ENCODE measurements around the gene ALX1.

The ALX1 gene

DNA sequence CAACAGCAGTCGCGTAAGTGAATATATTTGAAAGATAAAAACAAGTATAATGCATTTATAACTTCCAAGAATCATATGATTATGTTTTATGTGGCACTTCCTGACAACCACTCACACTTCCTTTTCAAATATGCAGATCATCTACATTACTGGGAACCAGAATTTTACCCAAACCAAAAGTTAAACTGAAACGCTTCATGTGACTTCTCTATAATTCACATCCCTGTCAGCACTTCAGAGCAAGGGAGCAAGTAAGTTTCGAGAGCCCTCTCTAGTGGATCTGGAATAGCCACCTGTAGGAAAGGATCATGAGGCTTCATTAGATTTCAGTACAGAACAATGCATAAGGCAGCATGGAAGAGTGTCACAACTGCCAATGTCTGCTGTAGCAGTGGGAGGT, 13.7 kb upstream of the ALX1 start:
- no CpG with 5 or more reads among the region's 4 CpGs for WGBS (ENCODE audit: insufficient coverage)
- Histone ChIP-seq H3K36me3 (ENCODE audit: control insufficient read depth in 4 of 4, insufficient read depth in 4 of 4, low read length in 3 of 4) (no peaks in the 10 kb centered on the region), H3K27ac (ENCODE audit: insufficient read depth in 1 of 2, low read depth in 1 of 2, low read length in 2 of 2, poor library complexity in 1 of 2, severe bottlenecking in 2 of 2) (no peak overlapping the region), H3K9me3 (ENCODE audit: control extremely low read depth in 1 of 5, control insufficient read depth in 4 of 5, insufficient read depth in 2 of 5, low read depth in 1 of 5, low read length in 4 of 5) (no peaks in the 10 kb centered on the region), H3K4me3 (ENCODE audit: control insufficient read depth in 1 of 7, extremely low read depth in 1 of 7, insufficient read depth in 4 of 7, low read depth in 2 of 7, low read length in 6 of 7) (peak overlapping the region in 2 of 7 experiments; percentile 19 to 32), H3K27me3 (replicated peaks in 2 of 5; ENCODE audit: control insufficient read depth in 4 of 5, insufficient read depth in 5 of 5, low read length in 4 of 5) (peaks cover 0 to 7% (median 5%) of the 10 kb centered on the region in 5 experiments), H3K4me1 (ENCODE audit: control extremely low read depth in 1 of 4, control insufficient read depth in 4 of 4, insufficient read depth in 4 of 4, low read length in 3 of 4) (peaks cover 0 to 13% (median 5%) of the 10 kb centered on the region in 4 experiments)
- peak in 1 of 3 donors; percentile 62 for DNase-seq
- ChIA-PET POLR2A (no interaction called here), CTCF (no interaction called here)

DNA sequence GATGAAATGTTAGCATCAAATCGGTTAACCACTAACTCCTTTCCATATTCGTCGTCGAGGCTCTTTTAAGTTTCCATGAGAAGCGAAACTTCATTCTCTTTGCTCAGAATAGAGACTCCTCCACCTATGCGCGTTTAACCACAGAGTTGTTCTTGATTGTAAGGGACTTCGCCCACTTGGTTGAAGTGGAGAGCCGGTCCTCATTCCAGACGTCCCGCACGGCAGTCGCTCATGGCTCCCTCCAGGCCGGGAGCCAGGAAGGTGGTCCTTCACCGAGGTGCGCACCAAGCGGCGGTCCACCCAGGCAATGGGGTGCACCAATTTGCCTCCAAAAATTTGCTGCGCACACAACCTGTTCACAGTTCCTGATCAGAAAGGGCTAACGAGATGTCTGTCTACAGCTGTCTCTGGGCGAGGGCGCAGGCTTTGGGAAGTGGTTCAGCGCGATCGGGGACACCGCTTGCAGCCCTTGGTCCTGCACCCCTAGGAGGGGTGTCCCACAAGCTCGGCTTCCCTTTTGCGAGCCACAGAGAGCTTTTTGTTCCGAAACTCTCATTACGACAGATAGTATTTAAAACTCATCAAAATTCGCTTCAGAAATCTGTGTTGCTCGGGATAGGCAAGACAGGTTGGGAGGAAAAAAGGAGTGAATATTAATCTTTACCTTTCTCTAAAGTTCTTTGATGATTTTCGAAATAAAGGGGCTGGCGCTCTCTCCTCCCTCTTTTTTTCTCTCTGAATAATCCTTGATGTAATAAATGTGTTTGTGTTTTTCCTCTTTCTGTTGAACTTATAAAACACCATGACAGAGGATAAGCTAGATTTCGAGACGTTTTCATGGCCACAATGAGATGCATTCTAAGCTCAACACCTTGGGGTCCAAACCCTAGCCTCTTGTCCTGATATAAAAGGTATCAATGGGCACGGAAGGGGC, 6.4 kb upstream of the ALX1 start:
- Histone ChIP-seq H3K27me3 (replicated peaks in 2 of 5; ENCODE audit: control insufficient read depth in 4 of 5, insufficient read depth in 5 of 5, low read length in 4 of 5) (peaks cover 30 to 77% (median 48%) of the 10 kb centered on the region in 5 experiments), H3K36me3 (ENCODE audit: control insufficient read depth in 4 of 4, insufficient read depth in 4 of 4, low read length in 3 of 4) (no peaks in the 10 kb centered on the region), H3K4me1 (ENCODE audit: control extremely low read depth in 1 of 4, control insufficient read depth in 4 of 4, insufficient read depth in 4 of 4, low read length in 3 of 4) (peaks cover 0 to 5% (median 2%) of the 10 kb centered on the region in 4 experiments), H3K9me3 (ENCODE audit: control extremely low read depth in 1 of 5, control insufficient read depth in 4 of 5, insufficient read depth in 2 of 5, low read depth in 1 of 5, low read length in 4 of 5) (peaks cover 0 to 5% (median 0%) of the 10 kb centered on the region in 5 experiments), H3K27ac (ENCODE audit: insufficient read depth in 1 of 2, low read depth in 1 of 2, low read length in 2 of 2, poor library complexity in 1 of 2, severe bottlenecking in 2 of 2) (no peak overlapping the region), H3K4me3 (ENCODE audit: control insufficient read depth in 1 of 7, extremely low read depth in 1 of 7, insufficient read depth in 4 of 7, low read depth in 2 of 7, low read length in 6 of 7) (no peak overlapping the region)
- peak in 1 of 3 donors; percentile 28 for DNase-seq
- WGBS (ENCODE audit: insufficient coverage): 9% methylated on average over 29 of the region's 37 CpGs
- ChIA-PET POLR2A (no interaction called here), CTCF (interaction anchor here (0.6 to 1.3 kb wide), 2 partner anchors 10 to 235 kb away, joined by 3 read pairs; no protein-coding TSS in a partner anchor)

DNA sequence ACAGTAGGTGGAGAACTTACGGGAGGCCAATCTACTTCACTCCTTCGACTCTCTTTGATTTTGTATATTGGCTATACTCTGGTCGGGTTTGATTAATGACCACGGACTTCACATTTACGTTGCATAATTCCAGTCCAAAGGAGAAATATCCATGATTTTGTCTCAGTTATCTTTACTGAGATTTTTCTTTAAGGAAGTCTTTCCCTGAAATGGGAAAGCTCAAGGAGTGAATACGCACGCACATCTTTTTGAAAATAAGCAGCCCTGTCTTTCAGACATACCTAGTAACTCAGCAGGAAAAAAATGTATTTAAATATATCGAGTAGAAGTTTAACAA, 5.7 kb upstream of the ALX1 start:
- peaks cover 0 to 5% (median 2%) of the 10 kb centered on the region in 4 experiments for H3K4me1 ChIP-seq (ENCODE audit: control extremely low read depth in 1 of 4, control insufficient read depth in 4 of 4, insufficient read depth in 4 of 4, low read length in 3 of 4)
- H3K27me3 ChIP-seq (replicated peaks in 2 of 5; ENCODE audit: control insufficient read depth in 4 of 5, insufficient read depth in 5 of 5, low read length in 4 of 5): peaks cover 33 to 83% (median 51%) of the 10 kb centered on the region in 5 experiments
- H3K27ac ChIP-seq (ENCODE audit: insufficient read depth in 1 of 2, low read depth in 1 of 2, low read length in 2 of 2, poor library complexity in 1 of 2, severe bottlenecking in 2 of 2): no peak overlapping the region
- DNase-seq: no peak
- no peaks in the 10 kb centered on the region for H3K36me3 ChIP-seq (ENCODE audit: control insufficient read depth in 4 of 4, insufficient read depth in 4 of 4, low read length in 3 of 4)
- H3K9me3 ChIP-seq (ENCODE audit: control extremely low read depth in 1 of 5, control insufficient read depth in 4 of 5, insufficient read depth in 2 of 5, low read depth in 1 of 5, low read length in 4 of 5): peaks cover 0 to 5% (median 0%) of the 10 kb centered on the region in 5 experiments
- CTCF ChIA-PET: interaction anchor here (1.3 kb wide), 1 partner anchor 10 kb away, joined by 3 read pairs; no protein-coding TSS in a partner anchor
- WGBS (ENCODE audit: insufficient coverage): no CpG with 5 or more reads among the region's 8 CpGs
- POLR2A ChIA-PET: no interaction called here
- no peak overlapping the region for H3K4me3 ChIP-seq (ENCODE audit: control insufficient read depth in 1 of 7, extremely low read depth in 1 of 7, insufficient read depth in 4 of 7, low read depth in 2 of 7, low read length in 6 of 7)

DNA sequence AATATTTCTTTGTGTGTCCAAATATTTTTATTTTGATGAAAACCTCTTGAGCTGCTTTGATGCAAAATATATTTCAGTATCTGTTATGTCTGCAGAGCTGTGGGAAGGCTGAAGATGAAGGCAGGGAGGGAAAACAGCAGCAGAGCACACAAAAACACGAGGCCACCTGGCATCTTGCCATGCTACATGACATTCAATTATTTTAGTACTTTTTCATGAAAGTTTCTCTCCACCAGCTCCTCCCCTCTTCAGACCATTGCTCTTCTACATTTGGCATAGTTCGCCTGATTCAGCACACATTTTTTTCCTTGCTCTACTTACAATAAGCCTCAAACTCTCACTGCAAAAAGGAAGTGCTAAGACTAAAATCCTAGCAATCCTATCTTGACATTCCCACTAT, 4.6 kb upstream of the ALX1 start:
- DNase-seq: peak; percentile 64 to 87 (median 86)
- peaks cover 39 to 94% (median 59%) of the 10 kb centered on the region in 5 experiments for H3K27me3 ChIP-seq (replicated peaks in 2 of 5; ENCODE audit: control insufficient read depth in 4 of 5, insufficient read depth in 5 of 5, low read length in 4 of 5)
- ChIA-PET POLR2A (no interaction called here), CTCF (interaction anchor here (1.1 kb wide), 1 partner anchor 16 kb away, joined by 3 read pairs; no protein-coding TSS in a partner anchor)
- H3K9me3 ChIP-seq (ENCODE audit: control extremely low read depth in 1 of 5, control insufficient read depth in 4 of 5, insufficient read depth in 2 of 5, low read depth in 1 of 5, low read length in 4 of 5): peaks cover 0 to 5% (median 0%) of the 10 kb centered on the region in 5 experiments
- H3K4me3 ChIP-seq (ENCODE audit: control insufficient read depth in 1 of 7, extremely low read depth in 1 of 7, insufficient read depth in 4 of 7, low read depth in 2 of 7, low read length in 6 of 7): no peak overlapping the region
- no peak overlapping the region for H3K27ac ChIP-seq (ENCODE audit: insufficient read depth in 1 of 2, low read depth in 1 of 2, low read length in 2 of 2, poor library complexity in 1 of 2, severe bottlenecking in 2 of 2)
- WGBS (ENCODE audit: insufficient coverage): 0% methylated on average over 1 of the region's 2 CpGs
- H3K4me1 ChIP-seq (ENCODE audit: control extremely low read depth in 1 of 4, control insufficient read depth in 4 of 4, insufficient read depth in 4 of 4, low read length in 3 of 4): peaks cover 0 to 10% (median 7%) of the 10 kb centered on the region in 4 experiments
- H3K36me3 ChIP-seq (ENCODE audit: control insufficient read depth in 4 of 4, insufficient read depth in 4 of 4, low read length in 3 of 4): no peaks in the 10 kb centered on the region

DNA sequence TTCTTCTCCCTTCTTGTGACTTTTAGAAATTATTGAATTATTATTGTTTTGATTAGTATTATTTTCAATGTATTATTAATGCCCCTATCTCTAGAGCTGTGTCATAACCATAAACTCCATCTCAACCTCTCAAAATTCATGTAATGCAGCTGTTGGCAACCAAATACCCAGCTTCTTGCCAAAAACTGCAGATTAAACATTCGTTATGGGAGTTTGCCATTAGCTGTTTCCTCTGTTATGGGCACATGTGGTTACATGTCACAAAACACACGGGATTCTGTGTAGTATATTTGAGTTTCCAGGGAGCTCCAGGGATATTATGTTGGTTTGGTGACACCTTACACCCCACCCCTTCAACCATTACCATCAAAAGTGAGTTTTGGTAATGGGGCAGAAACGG, 2.8 kb upstream of the ALX1 start:
- DNase-seq: no peak
- Histone ChIP-seq H3K4me3 (ENCODE audit: control insufficient read depth in 1 of 7, extremely low read depth in 1 of 7, insufficient read depth in 4 of 7, low read depth in 2 of 7, low read length in 6 of 7) (no peak overlapping the region), H3K36me3 (ENCODE audit: control insufficient read depth in 4 of 4, insufficient read depth in 4 of 4, low read length in 3 of 4) (no peaks in the 10 kb centered on the region), H3K27ac (ENCODE audit: insufficient read depth in 1 of 2, low read depth in 1 of 2, low read length in 2 of 2, poor library complexity in 1 of 2, severe bottlenecking in 2 of 2) (no peak overlapping the region), H3K4me1 (ENCODE audit: control extremely low read depth in 1 of 4, control insufficient read depth in 4 of 4, insufficient read depth in 4 of 4, low read length in 3 of 4) (peaks cover 0 to 14% (median 11%) of the 10 kb centered on the region in 4 experiments), H3K9me3 (ENCODE audit: control extremely low read depth in 1 of 5, control insufficient read depth in 4 of 5, insufficient read depth in 2 of 5, low read depth in 1 of 5, low read length in 4 of 5) (peaks cover 0 to 5% (median 0%) of the 10 kb centered on the region in 5 experiments), H3K27me3 (replicated peaks in 2 of 5; ENCODE audit: control insufficient read depth in 4 of 5, insufficient read depth in 5 of 5, low read length in 4 of 5) (peaks cover 43 to 98% (median 72%) of the 10 kb centered on the region in 5 experiments)
- ChIA-PET CTCF (interaction anchor here (1.5 to 1.8 kb wide), 3 partner anchors 10 to 31 kb away, joined by 3 to 6 read pairs (median 5); no protein-coding TSS in a partner anchor), POLR2A (no interaction called here)
- WGBS (ENCODE audit: insufficient coverage): 43% methylated on average over 1 of the region's 3 CpGs

DNA sequence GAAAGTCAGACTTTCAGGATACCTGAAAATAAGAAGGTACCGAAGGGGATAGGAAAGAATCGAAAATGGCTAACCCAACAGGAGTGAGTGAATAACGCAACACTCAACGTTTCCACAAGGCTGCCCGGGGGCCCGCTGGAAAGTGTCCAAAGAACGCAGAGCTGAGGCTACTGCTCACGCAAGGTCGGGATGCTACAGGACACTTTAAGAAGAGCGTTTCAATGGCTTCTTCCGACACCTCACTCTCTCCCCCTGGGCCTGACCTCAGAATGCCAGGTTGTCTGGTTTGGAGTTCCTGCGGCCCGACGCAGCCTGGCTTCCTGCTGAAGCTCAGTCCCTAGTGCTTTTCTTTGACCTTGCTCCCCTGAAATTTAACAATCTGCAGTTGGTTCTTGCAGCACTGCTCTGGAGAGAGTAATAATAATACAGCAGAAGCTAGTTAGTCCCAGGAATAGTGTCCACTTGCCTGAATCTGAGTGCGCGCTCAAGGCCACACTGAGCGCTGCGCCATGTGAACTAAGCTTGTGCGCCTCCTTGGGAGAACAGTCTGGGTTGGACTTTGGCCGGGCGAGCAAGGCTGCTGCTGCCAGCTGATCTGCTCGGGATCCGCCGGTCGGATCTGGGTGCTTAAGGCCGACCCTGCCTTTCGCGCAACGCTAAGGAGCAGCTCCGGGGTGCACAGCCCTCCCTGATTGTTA, 2.0 kb upstream of the ALX1 start:
- H3K36me3 ChIP-seq (ENCODE audit: control insufficient read depth in 4 of 4, insufficient read depth in 4 of 4, low read length in 3 of 4): no peaks in the 10 kb centered on the region
- ChIA-PET CTCF (interaction anchor here (1.5 to 1.8 kb wide), 3 partner anchors 9 to 30 kb away, joined by 3 to 6 read pairs (median 5); no protein-coding TSS in a partner anchor), POLR2A (no interaction called here)
- no peak overlapping the region for H3K27ac ChIP-seq (ENCODE audit: insufficient read depth in 1 of 2, low read depth in 1 of 2, low read length in 2 of 2, poor library complexity in 1 of 2, severe bottlenecking in 2 of 2)
- peaks cover 40 to 98% (median 72%) of the 10 kb centered on the region in 5 experiments for H3K27me3 ChIP-seq (replicated peaks in 2 of 5; ENCODE audit: control insufficient read depth in 4 of 5, insufficient read depth in 5 of 5, low read length in 4 of 5)
- H3K4me1 ChIP-seq (ENCODE audit: control extremely low read depth in 1 of 4, control insufficient read depth in 4 of 4, insufficient read depth in 4 of 4, low read length in 3 of 4): peaks cover 0 to 14% (median 11%) of the 10 kb centered on the region in 4 experiments
- peak in 1 of 3 donors; percentile 19 for DNase-seq
- 16% methylated on average over 30 of the region's 30 CpGs for WGBS (ENCODE audit: insufficient coverage)
- H3K9me3 ChIP-seq (ENCODE audit: control extremely low read depth in 1 of 5, control insufficient read depth in 4 of 5, insufficient read depth in 2 of 5, low read depth in 1 of 5, low read length in 4 of 5): peaks cover 0 to 5% (median 0%) of the 10 kb centered on the region in 5 experiments
- H3K4me3 ChIP-seq (ENCODE audit: control insufficient read depth in 1 of 7, extremely low read depth in 1 of 7, insufficient read depth in 4 of 7, low read depth in 2 of 7, low read length in 6 of 7): no peak overlapping the region

Measured in common myeloid progenitor, CD34-positive (primary cell).